ENCODE measurements around the gene TUBGCP4. TPM values are rescaled to one million over a fixed set of nuclear protein-coding genes. Genes with fewer than 3 reads are reported as not detected.

Gene TUBGCP4
- total RNA-seq, 4 donors from 2014 or later: 11.3 to 26.0 (median 14.2) TPM

- Histone ChIP-seq H3K4me1 (peaks cover 0 to 14% (median 5%) of the 10 kb centered on the region in 3 donors), H3K4me3 (no peak overlapping the region), H3K27ac (no peak overlapping the region), H3K9me3 (no peaks in the 10 kb centered on the region), H3K36me3 (peaks cover 0 to 46% of the 10 kb centered on the region in 2 donors), H3K27me3 (no peaks in the 10 kb centered on the region)
- 69 to 75% methylated on average over 2 to 3 of the region's 3 CpGs for WGBS, 2 donors (ENCODE audit: low coverage in 1 of 2)
- TF ChIP-seq POLR2AphosphoS5 (IDR thresholded peaks at IDR 0.05) (no peak), POLR2A (IDR thresholded peaks at IDR 0.05) (no peak), EP300 (IDR thresholded peaks at IDR 0.05) (no peak), CTCF (IDR thresholded peaks at IDR 0.05) (no peak)
- ATAC-seq: no peak
These were observed 68.4 kb downstream of the TUBGCP4 start for GRCh38 chr15:43439268-43439667.

- H3K27ac ChIP-seq: peak overlapping the region; percentile 56 to 86 (median 66)
- no peaks in the 10 kb centered on the region for H3K9me3 ChIP-seq
- no peak overlapping the region for H3K4me3 ChIP-seq
- peaks cover 0 to 14% (median 5%) of the 10 kb centered on the region in 3 donors for H3K4me1 ChIP-seq
- H3K36me3 ChIP-seq: peaks cover 0 to 51% of the 10 kb centered on the region in 2 donors
- peak; percentile 98 for ATAC-seq
- 10 to 15% methylated on average over 4 of the region's 4 CpGs for WGBS, 2 donors (ENCODE audit: low coverage in 1 of 2)
- H3K27me3 ChIP-seq: no peaks in the 10 kb centered on the region
- TF ChIP-seq POLR2A (IDR thresholded peaks at IDR 0.05): no peak
- peak; percentile 89 for TF ChIP-seq POLR2AphosphoS5 (IDR thresholded peaks at IDR 0.05)
- peak; percentile 18 to 91 (median 70) for TF ChIP-seq CTCF (IDR thresholded peaks at IDR 0.05)
- TF ChIP-seq EP300 (IDR thresholded peaks at IDR 0.05): no peak
These were observed 69.9 kb downstream of the TUBGCP4 start for GRCh38 chr15:43440721-43441281.

- Histone ChIP-seq H3K4me1 (peaks cover 0 to 14% (median 5%) of the 10 kb centered on the region in 3 donors), H3K9me3 (no peaks in the 10 kb centered on the region), H3K4me3 (no peak overlapping the region), H3K36me3 (peaks cover 0 to 51% of the 10 kb centered on the region in 2 donors), H3K27ac (peak overlapping the region; percentile 36 to 68 (median 51)), H3K27me3 (no peaks in the 10 kb centered on the region)
- no peak for ATAC-seq
- TF ChIP-seq POLR2A (IDR thresholded peaks at IDR 0.05) (no peak), CTCF (IDR thresholded peaks at IDR 0.05) (no peak), EP300 (IDR thresholded peaks at IDR 0.05) (no peak), POLR2AphosphoS5 (IDR thresholded peaks at IDR 0.05) (no peak)
These were observed 70.4 kb downstream of the TUBGCP4 start for GRCh38 chr15:43441316-43441715.

- Histone ChIP-seq H3K9me3 (no peaks in the 10 kb centered on the region), H3K27ac (no peak overlapping the region), H3K4me3 (no peak overlapping the region), H3K4me1 (peaks cover 0 to 5% (median 2%) of the 10 kb centered on the region in 3 donors), H3K36me3 (peaks cover 0 to 26% of the 10 kb centered on the region in 2 donors), H3K27me3 (no peaks in the 10 kb centered on the region)
- 68 to 70% methylated on average over 1 to 2 of the region's 2 CpGs for WGBS, 2 donors (ENCODE audit: low coverage in 1 of 2)
- no peak for ATAC-seq
- TF ChIP-seq POLR2A (IDR thresholded peaks at IDR 0.05): no peak
- no peak for TF ChIP-seq CTCF (IDR thresholded peaks at IDR 0.05)
- TF ChIP-seq POLR2AphosphoS5 (IDR thresholded peaks at IDR 0.05): no peak
- no peak for TF ChIP-seq EP300 (IDR thresholded peaks at IDR 0.05)
These were observed 75.4 kb downstream of the TUBGCP4 start for GRCh38 chr15:43446344-43446743.

- ATAC-seq: no peak
- Histone ChIP-seq H3K36me3 (peaks cover 0 to 54% of the 10 kb centered on the region in 2 donors), H3K4me3 (no peak overlapping the region), H3K27ac (no peak overlapping the region), H3K4me1 (no peaks in the 10 kb centered on the region), H3K9me3 (no peaks in the 10 kb centered on the region), H3K27me3 (no peaks in the 10 kb centered on the region)
- 86 to 93% methylated on average over 1 of the region's 1 CpG for WGBS, 2 donors (ENCODE audit: low coverage in 1 of 2)
- TF ChIP-seq POLR2A (IDR thresholded peaks at IDR 0.05) (no peak), EP300 (IDR thresholded peaks at IDR 0.05) (no peak), CTCF (IDR thresholded peaks at IDR 0.05) (no peak), POLR2AphosphoS5 (IDR thresholded peaks at IDR 0.05) (no peak)
These were observed 79.1 kb downstream of the TUBGCP4 start for GRCh38 chr15:43449981-43450380.
